Measurements from ENCODE around the gene NFIX. TPM values are rescaled to one million over a fixed set of nuclear protein-coding genes. Genes with fewer than 3 reads are reported as not detected.

NFIX gene
- total RNA-seq, 1 donor from 2014 or later: 123 TPM

DNA sequence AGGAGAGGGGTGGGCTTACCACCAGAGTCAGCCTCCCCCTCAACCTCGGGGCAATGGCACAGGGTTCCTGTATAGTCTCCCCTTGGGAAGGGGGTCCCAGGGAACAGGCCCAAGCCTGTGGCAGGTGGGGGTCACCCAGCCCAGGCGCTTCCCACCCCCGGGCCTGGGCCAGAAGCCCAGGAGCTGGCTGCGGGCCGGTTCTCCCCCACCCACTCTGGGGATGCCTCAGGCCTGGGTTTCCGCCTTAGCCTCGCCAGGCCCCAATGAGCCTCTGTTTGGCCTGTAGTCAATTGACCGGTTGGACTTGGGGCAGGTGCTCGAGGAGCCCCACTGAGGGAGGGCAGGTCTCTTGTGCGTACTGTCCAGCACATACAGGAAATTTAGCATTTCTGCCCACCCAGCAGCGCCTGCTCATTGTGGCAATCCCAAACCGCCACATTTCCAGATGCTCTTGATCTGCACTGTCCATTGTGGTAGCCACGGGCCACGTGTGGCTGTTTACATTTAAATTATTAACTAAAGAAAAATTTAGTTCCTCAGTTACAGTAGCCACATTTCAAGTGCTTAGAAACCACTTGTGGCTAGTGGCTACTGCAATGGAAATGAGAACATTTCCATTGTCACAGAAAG lies 97.4 kb downstream of the NFIX start:
- DNase-seq (ENCODE audit: low spot score): no peak
- intact Hi-C loops (cut with DNase I): loop anchor here (2.0 kb wide), 1 partner anchor 108 kb away; no protein-coding TSS in a partner anchor

DNA sequence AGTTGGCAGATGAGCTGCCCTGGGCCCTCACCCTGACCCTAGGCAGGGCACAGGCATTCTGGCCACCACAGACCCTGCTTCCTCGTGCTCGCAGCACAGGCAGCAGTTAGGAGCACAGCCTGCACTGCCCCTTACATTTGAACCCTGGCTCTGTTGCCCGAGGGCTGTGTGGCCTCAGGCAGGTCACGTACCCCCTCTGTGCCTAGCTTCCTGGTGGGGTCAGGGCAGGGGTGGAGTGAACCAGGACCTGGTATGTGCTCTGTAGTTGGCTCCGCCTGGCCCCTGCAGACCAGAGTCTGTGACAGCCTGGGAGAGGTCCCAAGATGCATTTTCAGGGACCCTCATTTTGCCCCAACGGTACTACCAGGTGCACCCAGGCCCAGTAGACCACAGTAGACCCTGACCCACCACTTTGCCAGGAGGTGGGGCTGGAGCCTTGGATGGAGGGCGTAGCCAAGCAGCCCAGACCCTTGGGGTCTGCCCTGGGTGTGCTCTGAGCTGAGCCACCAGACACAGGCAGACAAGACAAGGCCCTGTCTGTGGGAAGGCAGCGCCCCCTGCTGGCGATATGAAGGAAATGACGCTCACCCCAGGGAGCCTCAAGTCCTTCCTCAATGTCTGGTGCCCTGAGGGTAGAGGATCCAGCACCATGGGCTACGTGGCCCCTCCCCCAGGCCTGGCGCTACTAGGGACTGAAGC lies 98.3 kb downstream of the NFIX start:
- intact Hi-C loops (cut with DNase I): loop anchor here (1.0 to 2.0 kb wide), 2 partner anchors 109 to 115 kb away; no protein-coding TSS in a partner anchor
- peak; percentile 94 for DNase-seq (ENCODE audit: low spot score)

DNA sequence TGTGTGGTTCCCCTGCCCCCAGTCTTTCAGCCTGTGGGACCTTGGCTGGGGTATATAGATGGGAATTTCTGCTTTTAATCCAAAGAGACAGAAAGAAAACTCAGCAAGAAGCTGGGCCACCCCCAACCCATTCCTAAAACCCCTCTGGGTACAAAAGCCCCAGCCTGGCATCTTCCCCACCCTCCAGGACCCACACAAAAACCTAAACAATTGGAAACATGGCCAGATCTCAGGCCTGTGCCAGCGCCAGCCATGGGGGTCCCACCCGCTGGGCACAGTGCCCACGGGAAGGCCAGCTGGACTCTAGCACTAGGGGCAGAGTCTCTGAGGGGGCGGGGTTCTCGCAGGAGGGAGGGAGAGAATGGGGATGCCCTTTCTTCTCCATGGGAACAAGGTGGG lies 98.8 kb downstream of the NFIX start:
- DNase-seq (ENCODE audit: low spot score): no peak
- intact Hi-C loops (cut with DNase I): loop anchor here (1.0 kb wide), 1 partner anchor 116 kb away; no protein-coding TSS in a partner anchor

DNA sequence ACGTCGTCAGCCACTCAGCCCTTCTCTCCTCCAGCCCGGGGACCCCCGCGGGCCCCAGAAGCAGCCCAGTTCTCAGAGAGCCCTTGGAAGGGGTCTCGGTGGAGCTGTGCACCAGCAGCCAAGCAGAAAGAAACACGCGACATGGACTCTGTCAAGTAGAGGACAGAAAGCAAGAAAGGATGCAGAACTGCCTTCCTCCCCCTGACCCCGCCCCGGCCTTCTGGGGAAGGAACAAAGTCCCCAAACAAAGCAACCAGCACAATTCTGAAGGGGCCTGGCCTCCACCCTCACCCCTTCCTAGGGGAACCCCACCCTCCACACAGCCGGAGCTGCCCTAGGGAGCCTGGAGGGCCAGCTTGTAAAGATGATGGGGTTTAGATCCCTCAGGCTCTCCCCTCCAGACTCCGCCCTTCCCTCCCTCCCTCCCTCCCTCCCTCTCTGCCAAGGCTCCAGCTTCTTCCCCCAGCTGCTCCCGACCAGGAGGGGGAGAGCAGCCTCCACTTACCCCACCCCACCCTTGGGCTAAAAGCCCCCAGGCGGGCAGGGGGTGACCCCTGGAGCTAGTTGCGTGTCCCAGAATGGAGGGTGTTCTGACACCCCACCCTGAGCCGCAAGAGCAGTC lies 99.6 kb downstream of the NFIX start:
- DNase-seq (ENCODE audit: low spot score): no peak
- intact Hi-C loops (cut with DNase I): loop anchor here (1.0 kb wide), 1 partner anchor 117 kb away; no protein-coding TSS in a partner anchor

DNA sequence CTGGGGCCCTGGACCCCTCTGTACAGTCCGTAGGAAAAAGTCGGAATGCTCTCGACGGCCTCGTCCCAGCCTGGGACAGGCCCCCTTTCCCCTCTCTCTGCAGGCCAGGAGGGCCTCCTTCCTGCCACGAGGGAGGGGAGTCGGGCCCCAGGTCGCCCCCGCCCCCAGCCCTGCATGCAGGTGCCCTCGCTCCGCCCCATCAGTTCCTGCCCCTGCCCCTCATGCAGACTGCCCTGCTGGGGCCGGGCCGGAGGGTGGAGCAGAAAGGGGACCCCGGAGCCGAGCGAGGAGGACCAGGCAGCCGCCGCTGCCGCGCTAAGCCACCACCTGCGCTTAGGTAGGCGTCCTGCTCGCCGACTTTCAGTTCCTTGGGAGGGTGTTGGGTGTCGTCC lies 100.1 kb downstream of the NFIX start:
- intact Hi-C loops (cut with DNase I): no loop called here
- no peak for DNase-seq (ENCODE audit: low spot score)

DNA sequence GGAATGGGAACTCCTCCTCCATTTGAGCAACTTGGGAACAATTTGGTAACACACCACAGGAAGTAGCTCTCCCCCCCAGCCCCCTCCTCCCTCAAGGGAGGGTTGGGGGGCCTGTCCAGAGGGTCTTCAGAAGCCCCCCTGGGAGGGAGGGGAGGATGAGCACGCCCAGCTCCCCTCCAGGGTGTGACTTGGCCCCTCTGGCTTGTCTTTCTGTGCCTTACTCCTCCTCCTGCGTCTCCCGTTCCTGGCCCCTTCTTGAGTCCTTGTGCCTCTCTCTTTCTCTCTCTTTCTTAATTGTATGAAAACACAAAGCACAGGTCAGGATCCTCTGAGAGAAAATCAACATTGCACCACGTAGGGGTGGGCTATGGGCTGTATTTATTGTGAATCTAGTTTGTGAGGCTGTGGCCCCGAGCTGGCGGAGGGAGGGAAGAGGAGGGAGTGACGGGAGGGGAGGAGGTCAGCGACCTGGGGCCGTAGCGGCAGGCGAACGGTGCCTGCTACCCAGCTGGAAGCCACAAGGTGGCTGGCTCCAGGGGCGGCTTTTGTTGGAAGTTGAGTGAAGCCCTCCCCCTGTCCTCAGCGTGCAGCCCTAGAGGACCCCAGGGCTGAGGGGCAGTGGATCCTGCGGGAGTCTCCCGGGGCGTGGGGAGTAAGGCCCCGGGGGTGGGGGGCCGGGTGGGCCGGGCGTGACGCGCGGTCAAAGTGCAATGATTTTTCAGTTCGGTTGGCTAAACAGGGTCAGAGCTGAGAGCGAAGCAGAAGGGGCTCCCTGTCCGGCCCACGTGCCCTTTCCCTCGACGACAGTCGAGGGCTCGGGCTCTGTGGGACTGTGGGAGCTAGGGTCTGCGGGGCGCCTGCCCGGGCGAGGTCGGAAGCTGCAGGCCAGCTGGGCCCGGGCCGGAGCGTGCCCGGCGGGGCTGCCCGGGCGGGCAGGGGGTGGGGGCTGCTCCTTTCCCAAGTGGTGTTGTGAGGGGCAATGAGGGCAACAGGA lies 101.0 kb downstream of the NFIX start:
- intact Hi-C loops (cut with DNase I): no loop called here
- DNase-seq (ENCODE audit: low spot score): no peak

DNA sequence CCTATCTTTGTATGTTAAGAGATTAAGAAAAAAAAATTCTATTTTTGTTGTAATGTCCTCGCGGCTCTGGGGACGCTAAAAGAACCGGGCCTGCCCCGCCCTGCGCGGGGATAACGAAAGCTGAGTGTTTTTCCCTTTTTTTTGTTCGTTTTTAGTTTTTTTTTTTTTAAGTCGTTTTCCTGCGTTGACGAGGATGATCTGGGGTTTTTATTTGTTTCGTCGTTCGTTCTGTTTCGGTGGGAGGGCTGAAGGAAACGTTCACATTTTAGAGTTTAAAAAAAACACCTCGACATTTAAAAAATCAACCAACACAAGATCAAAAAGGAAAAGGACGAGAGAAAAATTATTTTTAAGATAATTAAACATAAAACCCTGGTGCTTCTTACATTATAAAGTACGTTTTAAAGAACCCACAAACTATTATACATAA lies 101.8 kb downstream of the NFIX start:
- DNase-seq (ENCODE audit: low spot score): no peak
- intact Hi-C loops (cut with DNase I): no loop called here

DNA sequence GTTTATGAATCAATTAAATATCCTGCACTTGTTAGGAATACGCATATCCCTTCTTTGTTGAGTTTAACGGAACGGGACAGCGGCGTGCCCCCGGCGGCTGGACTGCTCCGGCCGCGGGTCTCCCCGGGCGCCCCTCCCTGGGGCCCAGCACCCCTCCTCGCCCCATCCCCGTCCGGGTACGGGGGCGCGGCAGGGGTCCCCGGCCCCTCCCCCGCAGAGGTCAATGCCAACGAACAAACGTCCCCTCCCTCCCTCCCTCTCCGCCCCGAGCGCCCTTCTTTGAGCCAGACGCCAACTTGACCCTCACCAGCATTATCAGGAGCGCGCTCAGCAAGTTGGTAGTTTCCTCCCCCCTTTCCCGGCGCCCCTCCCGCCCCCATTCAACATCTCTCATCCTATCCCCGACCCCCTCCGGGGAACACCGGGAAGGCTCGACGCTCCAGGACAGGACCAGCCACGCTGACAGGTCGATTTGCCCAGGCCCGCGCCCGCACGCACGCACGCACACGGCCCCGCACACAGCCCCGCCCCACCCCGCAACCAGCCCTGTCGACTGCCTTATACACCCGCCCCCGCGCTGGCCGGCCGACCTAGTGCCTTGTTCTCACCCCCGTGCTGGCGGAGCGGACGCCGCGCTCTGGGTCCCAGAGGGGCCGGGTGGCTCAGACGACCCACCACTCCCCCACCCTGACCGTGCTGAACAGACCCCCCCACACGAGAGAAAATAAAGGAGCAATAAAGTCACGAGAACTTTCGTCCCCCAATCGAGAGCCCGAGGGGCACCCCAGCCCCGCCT lies 102.4 kb downstream of the NFIX start:
- DNase-seq (ENCODE audit: low spot score): no peak
- intact Hi-C loops (cut with DNase I): no loop called here

DNA sequence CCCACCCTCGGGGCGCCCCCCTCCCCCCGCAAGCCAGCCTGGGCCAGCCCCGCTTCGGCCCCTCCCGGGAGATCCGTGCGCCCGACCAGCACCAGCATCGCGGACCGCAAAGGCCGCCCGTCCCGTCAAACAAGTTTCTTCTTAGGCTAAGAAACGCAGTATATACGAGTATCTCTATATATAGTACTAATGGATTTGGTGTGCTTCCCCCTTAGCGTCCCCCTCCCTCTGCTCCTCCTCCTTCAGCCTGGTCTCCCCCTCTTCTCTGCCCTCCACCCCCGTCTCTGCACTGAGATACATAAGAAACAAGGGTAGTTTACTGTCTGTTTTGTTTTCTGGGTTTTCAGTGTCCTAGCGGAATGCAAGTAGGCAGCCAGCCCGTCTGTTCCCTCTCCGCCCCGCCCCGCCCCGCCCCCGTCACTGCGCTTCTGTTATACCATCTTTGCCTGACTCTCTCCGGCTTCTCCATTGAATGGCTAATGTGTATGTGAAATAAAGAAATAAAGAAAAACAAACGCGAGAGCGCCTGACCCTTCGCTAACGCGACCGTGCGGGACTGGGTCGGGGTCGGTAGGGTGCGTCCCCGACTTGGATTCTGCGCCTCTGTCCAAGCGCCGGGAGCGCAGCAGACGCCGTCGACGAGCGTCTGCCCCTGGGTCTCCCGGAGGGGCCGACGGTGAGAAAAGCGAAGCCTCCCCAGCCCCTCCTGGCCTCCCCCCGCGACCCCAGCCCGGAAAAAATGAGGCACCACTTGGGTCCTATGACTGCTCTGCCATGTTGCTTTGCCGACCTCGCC lies 103.2 kb downstream of the NFIX start:
- no peak for DNase-seq (ENCODE audit: low spot score)
- intact Hi-C loops (cut with DNase I): no loop called here

DNA sequence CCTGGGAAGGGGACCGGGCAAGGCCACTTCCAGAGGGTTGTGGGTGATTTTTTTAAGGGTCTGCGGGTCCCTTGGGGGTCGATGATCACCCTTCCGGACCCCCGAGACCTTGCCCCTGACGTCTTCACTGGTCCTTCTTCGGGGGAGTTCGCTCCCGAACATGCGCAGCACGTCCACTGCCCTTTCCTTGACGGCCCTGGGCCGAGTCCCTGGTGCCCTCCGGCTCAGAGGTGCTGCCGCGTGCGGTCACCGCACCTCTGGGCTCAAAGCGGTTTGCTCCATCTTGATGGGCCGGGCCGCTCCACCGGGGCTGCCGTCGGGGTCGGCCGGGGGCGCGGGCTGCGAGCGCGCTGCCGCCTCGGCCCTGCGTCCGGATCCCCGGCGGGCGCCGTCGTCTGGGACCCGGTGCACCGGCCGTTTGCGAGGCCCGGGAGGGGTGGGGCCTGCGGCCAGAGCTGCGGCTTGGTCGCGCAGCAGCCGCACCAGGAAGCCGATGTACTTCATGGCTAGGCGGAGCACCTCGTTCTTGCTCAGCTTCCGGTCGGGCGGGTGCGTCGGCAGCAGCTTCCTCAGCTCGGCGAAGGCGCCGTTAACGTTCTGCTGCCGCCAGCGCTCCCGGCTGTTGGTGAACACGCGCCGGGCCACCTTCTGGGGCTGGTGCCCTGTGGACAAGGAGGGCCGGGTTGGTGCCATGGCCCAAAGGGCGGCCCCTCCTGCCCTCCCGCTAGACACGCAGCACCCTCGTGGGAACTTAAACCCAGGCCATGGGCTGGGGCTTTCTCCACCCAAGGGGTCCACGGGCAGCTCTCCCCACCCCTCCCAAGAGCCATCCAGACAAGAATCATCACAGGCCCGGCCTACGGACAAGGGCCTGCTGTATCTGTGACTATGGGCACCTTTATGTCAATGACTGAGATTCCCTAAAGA lies 104.1 kb downstream of the NFIX start:
- intact Hi-C loops (cut with DNase I): no loop called here
- peak; percentile 94 for DNase-seq (ENCODE audit: low spot score)

DNA sequence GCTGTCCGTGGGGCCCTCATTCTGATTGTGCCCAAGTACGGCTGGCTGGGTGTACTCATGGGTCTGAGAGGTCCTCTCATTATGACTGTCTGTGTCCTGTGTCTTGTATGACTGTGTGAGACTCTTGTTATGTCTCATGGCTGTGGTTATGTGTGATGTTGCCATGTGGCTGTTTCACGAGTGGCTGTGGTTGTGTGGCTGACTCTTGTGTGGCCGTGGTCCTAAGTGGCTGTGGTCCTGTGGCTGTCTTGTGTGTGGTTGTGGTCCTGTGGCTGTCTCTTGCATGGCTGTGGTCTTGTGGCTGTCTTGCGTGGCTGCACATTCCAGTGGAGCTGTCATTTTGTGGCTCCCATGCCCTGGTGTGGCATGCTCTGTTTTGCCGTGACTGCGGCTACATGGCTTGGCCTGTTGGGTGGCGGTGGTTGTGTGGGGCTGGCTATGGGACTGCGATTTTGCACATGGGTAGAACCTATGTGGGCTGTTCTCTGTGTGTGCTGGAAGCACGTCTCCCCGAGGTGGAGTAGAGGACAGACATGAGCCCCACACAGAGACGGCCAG lies 104.8 kb downstream of the NFIX start:
- intact Hi-C loops (cut with DNase I): no loop called here
- DNase-seq (ENCODE audit: low spot score): no peak

DNA sequence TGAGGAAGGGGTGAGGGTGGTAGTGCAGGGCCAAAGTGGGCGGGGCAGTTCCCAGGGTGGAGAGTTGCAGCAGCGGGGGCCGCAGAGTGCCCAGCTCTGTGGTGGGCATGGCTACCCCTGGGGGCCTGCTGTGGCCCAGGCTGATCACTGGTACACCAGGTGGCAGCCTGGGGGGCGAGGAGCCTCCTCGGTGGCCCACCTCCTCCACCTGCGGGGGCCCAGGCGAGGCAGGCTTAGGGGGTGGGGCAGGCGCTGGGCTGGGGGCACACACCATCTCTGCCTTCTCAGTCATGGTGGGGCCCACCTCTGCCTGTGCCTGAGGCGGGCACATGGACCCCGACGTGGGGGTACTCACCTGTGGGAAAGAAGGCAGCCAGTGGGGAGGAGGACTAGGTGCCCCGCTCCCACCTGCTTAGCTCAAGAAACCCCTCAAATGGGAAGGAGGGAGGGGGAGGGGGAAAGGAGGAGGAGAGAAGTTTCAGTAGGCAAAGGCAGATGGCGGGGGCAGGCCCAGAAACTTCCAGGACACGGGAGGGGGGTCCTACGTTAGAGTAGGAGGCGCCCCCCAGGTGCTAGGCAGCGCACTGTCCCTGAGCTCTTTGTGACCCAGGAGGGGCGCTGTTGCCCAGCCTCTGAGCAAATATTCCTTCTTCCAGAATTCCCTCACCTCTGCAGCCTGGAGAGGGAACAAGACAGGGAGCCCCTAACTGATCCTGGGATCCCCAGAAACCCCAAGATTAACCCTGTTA lies 105.7 kb downstream of the NFIX start:
- DNase-seq (ENCODE audit: low spot score): no peak
- intact Hi-C loops (cut with DNase I): no loop called here

DNA sequence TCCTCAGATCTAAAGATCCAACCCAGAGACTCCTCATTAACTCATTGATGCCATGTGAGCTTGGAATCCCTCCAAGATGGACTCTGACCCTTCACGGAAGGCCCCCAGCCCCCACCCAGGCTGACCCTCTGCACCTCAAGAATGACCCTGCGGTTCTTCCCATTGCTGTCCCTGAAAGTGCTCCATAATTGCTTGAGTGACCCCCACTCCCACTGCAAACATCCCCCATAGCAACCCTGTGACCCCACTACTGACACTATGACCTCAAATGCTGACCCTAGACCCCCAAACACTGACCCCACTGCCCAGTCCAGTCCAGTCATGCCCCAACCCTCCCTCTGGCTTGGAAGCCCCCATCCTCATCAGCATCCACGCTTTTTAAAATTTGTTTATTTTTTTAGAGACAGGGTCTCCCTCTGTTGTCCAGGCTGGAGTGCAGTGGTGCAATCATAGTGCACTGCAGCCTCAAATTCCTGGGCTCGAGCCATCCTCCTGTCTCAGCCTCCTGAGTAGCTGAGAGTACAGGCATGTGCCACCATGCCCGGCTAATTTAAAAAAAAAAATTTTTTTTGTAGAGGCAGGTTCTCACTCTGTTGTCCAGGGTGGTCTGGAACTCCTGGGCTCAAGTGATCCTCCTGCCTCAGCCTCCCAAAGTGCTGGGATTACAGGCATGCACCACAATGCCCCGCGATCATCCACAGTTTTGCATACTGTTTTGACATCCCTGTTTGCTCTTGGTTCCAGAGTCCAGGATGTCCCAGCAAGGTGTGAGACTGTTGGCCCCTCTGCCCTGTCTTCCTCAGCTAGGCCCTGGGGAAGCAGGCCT lies 106.5 kb downstream of the NFIX start:
- DNase-seq (ENCODE audit: low spot score): no peak
- intact Hi-C loops (cut with DNase I): loop anchor here (2.0 kb wide), 4 partner anchors 15 to 159 kb away; partner anchors contain the start of genes IER2, STX10 and TRMT1

DNA sequence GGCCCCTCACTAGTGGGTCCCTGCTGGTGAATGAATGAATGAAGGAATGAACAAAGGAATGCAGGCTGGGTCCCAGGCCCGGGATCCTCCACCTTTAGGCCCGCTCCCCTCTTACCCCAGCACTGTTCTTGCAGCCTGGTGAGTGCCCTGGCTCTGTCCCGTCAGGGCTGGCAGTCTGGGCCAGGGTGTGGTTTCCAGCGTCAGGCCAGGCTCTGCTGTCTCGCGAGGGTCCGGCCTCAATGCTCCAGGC lies 107.1 kb downstream of the NFIX start:
- intact Hi-C loops (cut with DNase I): loop anchor here (2.0 kb wide), 4 partner anchors 14 to 158 kb away; partner anchors contain the start of genes IER2, STX10 and TRMT1
- no peak for DNase-seq (ENCODE audit: low spot score)

Measured in cardiac septum (tissue), 1 donor.